WTC11 (cell line): ENCODE data around the gene UBE2D2. TPM values are rescaled to one million over a fixed set of nuclear protein-coding genes. Genes with fewer than 3 reads are reported as not detected.

ENCODE experiments used
- ATAC-seq: fragments of 200-7000 bp; cut with Tn5 transposase; 2 replicates; pipeline ENCODE4 v1.10.0; 2021; ENCODE audit warnings: mild to moderate bottlenecking, moderate library complexity
- CTCF ChIA-PET: fragments of 300-600 bp; sonication (Branson Sonifier 250); formaldehyde crosslinking; loops from one replicate; lab custom pipeline; 2021; ENCODE audit warnings: antibody characterized with exemption; lab: Charles Lee
- POLR2A ChIA-PET: fragments of 350-600 bp; sonication (Branson Sonifier 250); formaldehyde crosslinking; loops from one replicate; lab custom pipeline; 2021; ENCODE audit warnings: antibody characterized with exemption; lab: Charles Lee
- DNase-seq: peaks from one replicate; pipeline ENCODE4 v3.0.0; 2021; ENCODE audit warnings: low spot score
- H3K27ac Mint-ChIP-seq: 2 replicates; pipeline ENCODE4 v1.8.0; 2021; ENCODE audit warnings: mixed read lengths
- H3K27me3 Mint-ChIP-seq: 2 replicates; pipeline ENCODE4 v1.8.0; 2021; ENCODE audit warnings: low read depth, mild to moderate bottlenecking, moderate library complexity, mixed read lengths
- H3K36me3 Mint-ChIP-seq: 2 replicates; pipeline ENCODE4 v1.8.0; 2021; ENCODE audit warnings: mixed read lengths
- H3K4me1 Mint-ChIP-seq: 2 replicates; pipeline ENCODE4 v1.8.0; 2022; ENCODE audit warnings: mixed read lengths
- H3K4me3 Mint-ChIP-seq: 2 replicates; pipeline ENCODE4 v1.8.0; 2021; ENCODE audit warnings: mild to moderate bottlenecking, moderate library complexity, mixed read lengths
- H3K9me3 Mint-ChIP-seq: 2 replicates; pipeline ENCODE4 v1.8.0; 2021; ENCODE audit warnings: mixed read lengths
- ATF1 ChIP-seq: sonication (generic); formaldehyde crosslinking; IDR thresholded peaks from 2 replicates; pipeline ENCODE4 v1.8.1; 2023; ENCODE audit warnings: mild to moderate bottlenecking, moderate library complexity, missing genetic modification reagents
- EMX1 ChIP-seq: fragments of 250-450 bp; sonication (Bioruptor Pico); IDR thresholded peaks from 2 replicates; pipeline ENCODE4 v1.8.0; 2021; ENCODE audit warnings: mild to moderate bottlenecking
- GABPB1 ChIP-seq: sonication (generic); formaldehyde crosslinking; IDR thresholded peaks from 2 replicates; pipeline ENCODE4 v1.8.1; 2023; ENCODE audit warnings: mild to moderate bottlenecking, missing genetic modification reagents
- GTF2I ChIP-seq: fragments of 250-450 bp; sonication (Bioruptor Pico); conservative IDR thresholded peaks from 2 replicates; pipeline ENCODE4 v1.4.0; 2021; ENCODE audit warnings: mild to moderate bottlenecking
- SMAD3 ChIP-seq: sonication (generic); formaldehyde crosslinking; IDR thresholded peaks from 2 replicates; pipeline ENCODE4 v1.8.0; 2022; ENCODE audit warnings: missing genetic modification reagents, mild to moderate bottlenecking, borderline replicate concordance
- SMAD4 ChIP-seq: sonication (generic); formaldehyde crosslinking; IDR thresholded peaks from 2 replicates; pipeline ENCODE4 v1.8.0; 2022; ENCODE audit warnings: mild to moderate bottlenecking, missing genetic modification reagents
- SOX15 ChIP-seq: fragments of 250-450 bp; sonication (Bioruptor Pico); IDR thresholded peaks from 2 replicates; pipeline ENCODE4 v1.9.0; 2021; ENCODE audit warnings: mild to moderate bottlenecking
- ZBTB21 ChIP-seq: sonication (generic); formaldehyde crosslinking; IDR thresholded peaks from 2 replicates; pipeline ENCODE4 v1.8.1; 2023; ENCODE audit warnings: mild to moderate bottlenecking, missing genetic modification reagents, borderline replicate concordance
- ZNF121 ChIP-seq: sonication (generic); formaldehyde crosslinking; IDR thresholded peaks from 2 replicates; pipeline ENCODE4 v1.8.0; 2023; ENCODE audit warnings: missing genetic modification reagents
- ZNF423 ChIP-seq: fragments of 250-450 bp; sonication (Bioruptor Pico); IDR thresholded peaks from 2 replicates; pipeline ENCODE4 v2.1.2; 2022; ENCODE audit warnings: mild to moderate bottlenecking, moderate library complexity
- total RNA-seq: library from RNA; stranded (reverse); gene quantifications from 3 replicates; pipeline ENCODE4 v1.2.3, GENCODE V29; 2021
- TF ChIP-seq, protein P1 (sequence below): fragments of 250-450 bp; sonication (Bioruptor Pico); IDR thresholded peaks from 2 replicates; pipeline ENCODE4 v1.9.0; 2021; ENCODE audit warnings: mild to moderate bottlenecking, borderline replicate concordance
- TF ChIP-seq, protein P2 (sequence below): fragments of 250-450 bp; sonication (Bioruptor Pico); conservative IDR thresholded peaks from 2 replicates; pipeline ENCODE4 v1.9.0; 2021; ENCODE audit warnings: mild to moderate bottlenecking

UBE2D2 gene
- total RNA-seq, 1 experiment from 2014 or later, result 183 TPM

DNA sequence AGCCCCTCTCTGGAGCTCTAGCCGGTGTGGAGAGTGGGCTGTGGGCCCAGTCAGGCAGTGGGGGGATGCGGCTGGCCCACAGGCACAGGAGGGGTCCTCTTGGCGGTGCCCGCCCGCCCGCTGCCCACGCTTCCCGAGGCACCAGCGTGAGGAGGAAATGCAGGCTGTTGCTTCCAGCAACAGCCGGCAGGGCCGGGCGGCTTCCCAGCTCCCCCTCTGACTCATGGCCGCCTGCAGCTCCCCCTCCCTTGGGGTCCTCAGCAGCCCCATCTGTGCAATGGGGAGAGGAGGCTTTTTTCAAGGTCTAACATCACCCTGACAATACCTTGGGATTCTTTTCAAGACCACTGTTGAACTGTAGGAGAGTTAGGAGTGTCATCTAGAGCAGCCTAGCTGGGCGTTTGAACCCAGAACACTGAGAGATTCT is 97.4 kb downstream of the UBE2D2 start:
- CTCF ChIA-PET, result interaction anchor here (0.9 to 3.1 kb wide), 12 partner anchors 10 to 310 kb away, joined by 3 to 24 read pairs (median 5); partner anchors contain the start of gene CXXC5
- Mint-ChIP-seq H3K4me3 (peak overlapping the region; percentile 22), H3K36me3 (no peaks in the 10 kb centered on the region), H3K4me1 (peaks cover 83% of the 10 kb centered on the region), H3K9me3 (no peaks in the 10 kb centered on the region), H3K27me3 (no peaks in the 10 kb centered on the region), H3K27ac (peak overlapping the region; percentile 87; the same call in 1 of the 2 replicates)
- DNase-seq, result no peak
- POLR2A ChIA-PET, result interaction anchor here (1.3 to 1.4 kb wide), 2 partner anchors 11 to 84 kb away, joined by 4 to 5 read pairs; partner anchors contain the start of gene CXXC5
- ATAC-seq, result no peak
- TF ChIP-seq EMX1 (CRISPR knock-in tag) (no peak), SMAD4 (CRISPR knock-in tag) (no peak), ZBTB21 (CRISPR knock-in tag) (no peak), GABPB1 (no peak)
- TF ChIP-seq, protein P1, sequence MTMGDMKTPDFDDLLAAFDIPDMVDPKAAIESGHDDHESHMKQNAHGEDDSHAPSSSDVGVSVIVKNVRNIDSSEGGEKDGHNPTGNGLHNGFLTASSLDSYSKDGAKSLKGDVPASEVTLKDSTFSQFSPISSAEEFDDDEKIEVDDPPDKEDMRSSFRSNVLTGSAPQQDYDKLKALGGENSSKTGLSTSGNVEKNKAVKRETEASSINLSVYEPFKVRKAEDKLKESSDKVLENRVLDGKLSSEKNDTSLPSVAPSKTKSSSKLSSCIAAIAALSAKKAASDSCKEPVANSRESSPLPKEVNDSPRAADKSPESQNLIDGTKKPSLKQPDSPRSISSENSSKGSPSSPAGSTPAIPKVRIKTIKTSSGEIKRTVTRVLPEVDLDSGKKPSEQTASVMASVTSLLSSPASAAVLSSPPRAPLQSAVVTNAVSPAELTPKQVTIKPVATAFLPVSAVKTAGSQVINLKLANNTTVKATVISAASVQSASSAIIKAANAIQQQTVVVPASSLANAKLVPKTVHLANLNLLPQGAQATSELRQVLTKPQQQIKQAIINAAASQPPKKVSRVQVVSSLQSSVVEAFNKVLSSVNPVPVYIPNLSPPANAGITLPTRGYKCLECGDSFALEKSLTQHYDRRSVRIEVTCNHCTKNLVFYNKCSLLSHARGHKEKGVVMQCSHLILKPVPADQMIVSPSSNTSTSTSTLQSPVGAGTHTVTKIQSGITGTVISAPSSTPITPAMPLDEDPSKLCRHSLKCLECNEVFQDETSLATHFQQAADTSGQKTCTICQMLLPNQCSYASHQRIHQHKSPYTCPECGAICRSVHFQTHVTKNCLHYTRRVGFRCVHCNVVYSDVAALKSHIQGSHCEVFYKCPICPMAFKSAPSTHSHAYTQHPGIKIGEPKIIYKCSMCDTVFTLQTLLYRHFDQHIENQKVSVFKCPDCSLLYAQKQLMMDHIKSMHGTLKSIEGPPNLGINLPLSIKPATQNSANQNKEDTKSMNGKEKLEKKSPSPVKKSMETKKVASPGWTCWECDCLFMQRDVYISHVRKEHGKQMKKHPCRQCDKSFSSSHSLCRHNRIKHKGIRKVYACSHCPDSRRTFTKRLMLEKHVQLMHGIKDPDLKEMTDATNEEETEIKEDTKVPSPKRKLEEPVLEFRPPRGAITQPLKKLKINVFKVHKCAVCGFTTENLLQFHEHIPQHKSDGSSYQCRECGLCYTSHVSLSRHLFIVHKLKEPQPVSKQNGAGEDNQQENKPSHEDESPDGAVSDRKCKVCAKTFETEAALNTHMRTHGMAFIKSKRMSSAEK (CRISPR knock-in tag), result no peak
- TF ChIP-seq, protein P2, sequence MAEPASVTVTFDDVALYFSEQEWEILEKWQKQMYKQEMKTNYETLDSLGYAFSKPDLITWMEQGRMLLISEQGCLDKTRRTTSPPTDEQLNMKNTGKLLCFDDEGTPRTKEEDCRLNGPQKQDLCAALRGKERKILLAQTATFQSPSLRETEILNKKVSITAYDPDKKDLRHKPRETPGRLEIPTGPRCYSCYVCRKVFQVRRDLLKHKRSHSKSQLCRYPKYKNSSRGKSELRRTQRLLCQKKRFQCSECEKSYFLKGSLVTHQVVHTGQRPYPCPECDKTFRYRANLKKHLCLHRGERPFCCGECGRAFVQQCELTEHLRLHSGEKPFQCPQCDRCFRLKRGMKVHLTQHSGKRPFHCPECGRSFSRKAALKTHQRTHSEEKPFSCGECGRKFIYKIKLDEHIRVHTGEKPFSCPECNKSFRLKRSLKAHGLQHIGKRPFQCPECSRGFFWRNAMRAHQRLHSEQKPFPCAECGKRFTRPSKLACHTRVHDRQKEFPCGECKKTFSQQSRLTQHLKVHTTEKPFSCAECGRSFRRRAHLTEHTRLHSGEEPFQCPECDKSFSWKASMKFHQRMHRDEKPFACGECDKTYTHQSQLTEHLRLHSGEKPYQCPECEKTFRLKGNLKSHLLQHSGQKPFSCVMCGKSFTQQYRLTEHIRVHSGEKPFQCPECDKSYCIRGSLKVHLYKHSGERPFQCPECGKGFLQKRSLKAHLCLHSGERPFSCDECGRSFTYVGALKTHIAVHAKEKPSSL (CRISPR knock-in tag), result no peak
- TF ChIP-seq, all 79 proteins: peak for 0

DNA sequence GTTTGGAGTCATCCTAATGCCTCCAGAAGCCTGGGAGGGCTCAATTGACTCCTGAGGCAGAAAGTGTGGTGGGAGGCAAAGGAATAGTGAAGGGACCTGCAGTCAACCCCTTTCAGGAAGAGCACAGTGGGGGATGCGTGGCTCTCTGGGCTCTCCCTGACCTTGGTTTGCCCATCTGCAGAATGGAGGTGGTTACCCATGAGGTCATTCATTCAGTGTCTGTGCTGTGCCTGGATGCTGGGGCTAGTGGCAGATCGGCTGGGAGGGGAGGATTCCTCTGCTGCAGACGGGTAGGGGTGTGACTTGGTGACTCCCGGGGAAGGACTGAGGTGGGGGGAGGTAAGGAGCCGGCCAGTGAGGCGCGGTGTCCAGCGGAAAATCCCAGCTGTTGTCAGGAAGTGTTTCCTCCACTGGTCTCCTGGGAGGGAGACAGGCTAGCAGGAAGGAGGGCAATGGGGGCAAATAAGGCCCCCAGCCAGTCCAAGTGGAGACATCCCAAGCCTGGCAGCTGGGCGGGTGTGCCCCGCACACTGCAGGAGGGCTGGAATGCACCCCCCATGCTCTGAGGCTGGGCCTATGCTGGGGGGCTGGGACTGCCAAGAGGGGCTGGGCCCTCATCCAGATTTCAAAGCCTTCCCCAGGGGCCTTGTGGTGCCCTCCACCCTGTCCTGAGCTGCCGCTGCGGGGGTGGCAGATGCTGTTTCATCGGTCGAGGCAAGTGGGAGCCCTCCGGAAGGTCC is 98.0 kb downstream of the UBE2D2 start:
- DNase-seq, result no peak
- TF ChIP-seq SOX15 (CRISPR knock-in tag) (no peak), ZNF121 (CRISPR knock-in tag) (peak; percentile 83; the same call in 1 of the 2 replicates), SMAD3 (CRISPR knock-in tag) (0 out of 2 replicates have a peak, but pooled peaks have one; percentile 40), ATF1 (CRISPR knock-in tag) (no peak), GTF2I (CRISPR knock-in tag) (peak; percentile 26; the same call in 1 of the 2 replicates)
- TF ChIP-seq, all 79 proteins: peak for 3
- ChIA-PET CTCF (interaction anchor here (0.9 to 3.1 kb wide), 14 partner anchors 9 to 310 kb away, joined by 3 to 24 read pairs (median 6); partner anchors contain the start of gene CXXC5), POLR2A (interaction anchor here (1.2 to 2.4 kb wide), 5 partner anchors 8 to 84 kb away, joined by 3 to 6 read pairs (median 4); partner anchors contain the start of gene CXXC5)
- peak overlapping the region; percentile 34; the same call in 1 of the 2 replicates for H3K27ac Mint-ChIP-seq
- no peaks in the 10 kb centered on the region for H3K9me3 Mint-ChIP-seq
- peak overlapping the region; percentile 22 for H3K4me3 Mint-ChIP-seq
- ATAC-seq, result peak; percentile 19
- H3K27me3 Mint-ChIP-seq, result no peaks in the 10 kb centered on the region
- peaks cover 80% of the 10 kb centered on the region for H3K4me1 Mint-ChIP-seq
- no peaks in the 10 kb centered on the region for H3K36me3 Mint-ChIP-seq

DNA sequence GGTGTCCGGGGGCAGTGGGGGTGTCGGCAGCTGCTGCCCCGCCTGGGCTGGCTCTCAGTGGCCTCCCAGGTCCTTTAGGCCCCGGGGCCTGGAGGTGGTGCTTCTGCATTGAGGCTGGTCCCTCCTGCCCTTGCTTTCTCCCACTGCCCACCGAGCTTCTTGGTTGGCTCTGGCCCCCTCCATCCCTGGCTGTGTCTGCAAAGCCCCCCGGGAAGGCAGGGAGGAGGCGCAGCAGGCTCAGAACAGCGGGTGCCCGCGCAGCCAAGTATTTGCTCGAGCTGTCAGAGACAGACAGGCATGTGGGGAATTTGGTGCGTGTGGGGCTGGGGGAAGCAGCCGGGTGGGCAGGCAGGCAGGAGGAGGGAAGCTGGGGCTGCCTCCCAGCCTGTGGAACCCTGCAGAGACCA is 98.6 kb downstream of the UBE2D2 start:
- Mint-ChIP-seq H3K27ac (peak overlapping the region; percentile 41), H3K4me3 (no peak overlapping the region)

More for the DNA sequence above, 98.6 kb downstream of the UBE2D2 start:
- Mint-ChIP-seq H3K36me3 (no peaks in the 10 kb centered on the region), H3K27me3 (no peaks in the 10 kb centered on the region), H3K9me3 (no peaks in the 10 kb centered on the region), H3K4me1 (peaks cover 80% of the 10 kb centered on the region)
- peak; percentile 79 for TF ChIP-seq ZNF423
- no peak for TF ChIP-seq EMX1 (CRISPR knock-in tag)
- ChIA-PET POLR2A (interaction anchor here (0.5 to 2.4 kb wide), 4 partner anchors 9 to 298 kb away, joined by 3 to 6 read pairs (median 4); no protein-coding TSS in a partner anchor), CTCF (interaction anchor here (1.0 to 3.1 kb wide), 13 partner anchors 9 to 309 kb away, joined by 3 to 24 read pairs (median 7); partner anchors contain the start of gene CXXC5)
- ATAC-seq, result peak; percentile 19
- no peak for DNase-seq
